Stimulated activated CD8-positive, alpha-beta memory T cell treated with anti-CD3 and anti-CD28 coated beads, Interleukin-15, amount 100 ng/mL, for 24 hours (primary cell): Measurements from ENCODE around the gene TMBIM4.
"Not testable (repeated sequence)": the region's sequence is repeated elsewhere in the genome, so short reads cannot be mapped to it uniquely, and the experiment has no call there.

Experiments used
- DNase-seq: peaks from one replicate; pipeline ENCODE4 v3.0.0-alpha.2; 2020; ENCODE audit warnings: low read depth

The TMBIM4 gene

GRCh38 chr12:66169221-66170170, at the start of gene TMBIM4:
TMBIM4 (minus strand) TSS chr12:66169996; CDS start chr12:66169951, 45 bp downstream.
- peak; percentile 71 for DNase-seq

GRCh38 chr12:66217342-66217917, 47.6 kb upstream of the TMBIM4 start:
- DNase-seq, result no peak

- DNase-seq, result not testable (repeated sequence)
Measured at GRCh38 chr12:66213011-66213410, 43.2 kb upstream of the TMBIM4 start.

- DNase-seq, result not testable (repeated sequence)
Measured at GRCh38 chr12:66211573-66211972, 41.8 kb upstream of the TMBIM4 start.

GRCh38 chr12:66210840-66211239, 41.0 kb upstream of the TMBIM4 start:
- no peak for DNase-seq

- DNase-seq, result no peak
Measured at GRCh38 chr12:66206141-66206540, 36.3 kb upstream of the TMBIM4 start.

GRCh38 chr12:66203820-66204219, 34.0 kb upstream of the TMBIM4 start:
- no peak for DNase-seq

GRCh38 chr12:66199831-66200509, 30.2 kb upstream of the TMBIM4 start:
- no peak for DNase-seq

GRCh38 chr12:66199141-66199540, 29.3 kb upstream of the TMBIM4 start:
- no peak for DNase-seq

- no peak for DNase-seq
Measured at GRCh38 chr12:66197495-66197921, 27.7 kb upstream of the TMBIM4 start.

GRCh38 chr12:66196806-66197205, 27.0 kb upstream of the TMBIM4 start:
- DNase-seq, result no peak

GRCh38 chr12:66195242-66195641, 25.4 kb upstream of the TMBIM4 start:
- no peak for DNase-seq

GRCh38 chr12:66194122-66194521, 24.3 kb upstream of the TMBIM4 start:
- DNase-seq, result no peak

GRCh38 chr12:66191547-66192126, 21.8 kb upstream of the TMBIM4 start:
- no peak for DNase-seq

GRCh38 chr12:66190519-66191370, 20.9 kb upstream of the TMBIM4 start:
- no peak for DNase-seq

GRCh38 chr12:66189889-66190288, 20.1 kb upstream of the TMBIM4 start:
- no peak for DNase-seq

GRCh38 chr12:66189486-66189843, 19.7 kb upstream of the TMBIM4 start:
- DNase-seq, result no peak

- no peak for DNase-seq
Measured at GRCh38 chr12:66188584-66189485, 19.0 kb upstream of the TMBIM4 start, which contains the start of gene IRAK3. IRAK3 (plus strand) TSS chr12:66189214; CDS start chr12:66189300, 86 bp downstream.

- no peak for DNase-seq
Measured at GRCh38 chr12:66187821-66188220, 18.0 kb upstream of the TMBIM4 start.

GRCh38 chr12:66187036-66187435, 17.2 kb upstream of the TMBIM4 start:
- DNase-seq, result no peak
